ENCODE measurements around the gene GPR37. TPM values are rescaled to one million over a fixed set of nuclear protein-coding genes. Genes with fewer than 3 reads are reported as not detected.

GPR37 gene
- total RNA-seq, 1 donor from 2014 or later, result not detected

DNA sequence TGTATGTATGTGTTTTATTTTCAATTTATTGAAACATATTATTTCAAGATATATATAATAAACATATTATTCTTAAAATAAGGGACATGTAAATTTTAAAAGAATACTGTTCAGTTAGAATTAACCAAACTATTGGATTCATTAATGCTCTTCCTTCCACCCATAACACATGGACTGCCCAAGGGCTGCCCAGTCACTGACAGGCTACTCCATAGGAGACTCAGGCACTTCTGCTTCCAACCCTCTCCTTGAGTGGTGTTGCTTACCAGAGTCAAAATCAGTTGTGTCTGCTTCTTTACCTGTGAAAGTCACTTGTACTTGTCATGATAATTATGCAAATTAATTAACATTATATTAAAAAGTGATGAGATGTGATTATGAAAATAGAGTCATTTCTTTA is 9.8 kb upstream of the GPR37 start:
- TF ChIP-seq, protein P1, sequence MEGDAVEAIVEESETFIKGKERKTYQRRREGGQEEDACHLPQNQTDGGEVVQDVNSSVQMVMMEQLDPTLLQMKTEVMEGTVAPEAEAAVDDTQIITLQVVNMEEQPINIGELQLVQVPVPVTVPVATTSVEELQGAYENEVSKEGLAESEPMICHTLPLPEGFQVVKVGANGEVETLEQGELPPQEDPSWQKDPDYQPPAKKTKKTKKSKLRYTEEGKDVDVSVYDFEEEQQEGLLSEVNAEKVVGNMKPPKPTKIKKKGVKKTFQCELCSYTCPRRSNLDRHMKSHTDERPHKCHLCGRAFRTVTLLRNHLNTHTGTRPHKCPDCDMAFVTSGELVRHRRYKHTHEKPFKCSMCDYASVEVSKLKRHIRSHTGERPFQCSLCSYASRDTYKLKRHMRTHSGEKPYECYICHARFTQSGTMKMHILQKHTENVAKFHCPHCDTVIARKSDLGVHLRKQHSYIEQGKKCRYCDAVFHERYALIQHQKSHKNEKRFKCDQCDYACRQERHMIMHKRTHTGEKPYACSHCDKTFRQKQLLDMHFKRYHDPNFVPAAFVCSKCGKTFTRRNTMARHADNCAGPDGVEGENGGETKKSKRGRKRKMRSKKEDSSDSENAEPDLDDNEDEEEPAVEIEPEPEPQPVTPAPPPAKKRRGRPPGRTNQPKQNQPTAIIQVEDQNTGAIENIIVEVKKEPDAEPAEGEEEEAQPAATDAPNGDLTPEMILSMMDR (IDR thresholded peaks at IDR 0.05), result no peak
- Mint-ChIP-seq H3K9me3 (no peaks in the 10 kb centered on the region), H3K27me3 (no peaks in the 10 kb centered on the region), H3K4me3 (no peak overlapping the region), H3K36me3 (ENCODE audit: low read depth) (no peaks in the 10 kb centered on the region), H3K4me1 (no peaks in the 10 kb centered on the region), H3K27ac (no peak overlapping the region)
- CTCF ChIA-PET, result no interaction called here
- DNase-seq (no peak), ATAC-seq (ENCODE audit: low read depth) (no peak)
- intact Hi-C loops (cut with micrococcal nuclease), result no loop called here
- POLR2A ChIA-PET, result interaction anchor here (0.7 kb wide), 1 partner anchor 21 kb away, joined by 4 read pairs; no protein-coding TSS in a partner anchor

DNA sequence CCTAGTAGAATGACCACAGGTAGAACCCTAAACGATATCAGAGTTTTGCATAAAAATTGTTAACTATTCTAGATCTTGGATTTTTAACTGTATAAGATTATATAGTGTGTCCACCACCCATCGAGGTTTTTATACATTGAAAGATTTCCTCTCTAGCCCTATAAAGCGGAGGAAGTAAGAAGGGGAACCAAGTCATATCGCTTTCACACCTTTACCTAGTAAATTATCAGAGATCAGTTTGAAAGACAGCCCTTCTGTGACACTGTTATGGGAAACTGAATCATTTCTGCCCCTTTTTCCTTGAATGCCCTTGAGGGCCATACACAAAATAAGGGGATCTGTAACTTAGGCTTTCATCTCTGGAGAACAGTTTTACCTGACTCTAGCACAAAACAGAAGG is 8.3 kb upstream of the GPR37 start:
- CTCF ChIA-PET, result no interaction called here
- intact Hi-C loops (cut with micrococcal nuclease), result no loop called here
- ATAC-seq (ENCODE audit: low read depth), result no peak
- Mint-ChIP-seq H3K27me3 (no peaks in the 10 kb centered on the region), H3K27ac (no peak overlapping the region), H3K4me1 (no peaks in the 10 kb centered on the region), H3K36me3 (ENCODE audit: low read depth) (no peaks in the 10 kb centered on the region), H3K4me3 (no peak overlapping the region), H3K9me3 (no peaks in the 10 kb centered on the region)
- no peak for DNase-seq
- POLR2A ChIA-PET, result no interaction called here
- TF ChIP-seq, protein P1 (IDR thresholded peaks at IDR 0.05), result no peak

DNA sequence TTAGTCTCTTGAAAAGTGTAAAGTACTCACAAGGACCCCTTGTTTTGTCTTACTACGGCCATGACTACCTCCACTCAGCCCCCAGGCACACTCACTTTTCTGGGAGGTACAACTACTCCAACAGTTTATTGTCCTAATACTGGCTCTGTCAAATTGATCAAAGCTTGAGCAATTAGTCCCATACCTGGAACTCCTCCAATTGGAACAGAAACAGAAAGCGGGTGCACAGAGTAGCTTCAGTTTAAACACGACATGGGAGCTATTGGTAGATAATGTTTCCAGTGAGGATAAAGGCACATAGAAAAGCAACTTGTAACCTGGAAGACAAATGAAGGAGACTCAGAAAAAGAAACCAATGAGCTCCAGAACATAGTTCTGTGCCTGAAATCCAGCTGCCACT is 7.7 kb upstream of the GPR37 start:
- intact Hi-C loops (cut with micrococcal nuclease), result no loop called here
- DNase-seq (no peak), ATAC-seq (ENCODE audit: low read depth) (no peak)
- TF ChIP-seq, protein P1 (IDR thresholded peaks at IDR 0.05), result no peak
- CTCF ChIA-PET, result no interaction called here
- no peak overlapping the region for H3K4me3 Mint-ChIP-seq
- no peaks in the 10 kb centered on the region for H3K27me3 Mint-ChIP-seq
- no peaks in the 10 kb centered on the region for H3K4me1 Mint-ChIP-seq
- H3K36me3 Mint-ChIP-seq (ENCODE audit: low read depth), result no peaks in the 10 kb centered on the region
- H3K27ac Mint-ChIP-seq, result no peak overlapping the region
- POLR2A ChIA-PET, result no interaction called here
- H3K9me3 Mint-ChIP-seq, result no peaks in the 10 kb centered on the region

DNA sequence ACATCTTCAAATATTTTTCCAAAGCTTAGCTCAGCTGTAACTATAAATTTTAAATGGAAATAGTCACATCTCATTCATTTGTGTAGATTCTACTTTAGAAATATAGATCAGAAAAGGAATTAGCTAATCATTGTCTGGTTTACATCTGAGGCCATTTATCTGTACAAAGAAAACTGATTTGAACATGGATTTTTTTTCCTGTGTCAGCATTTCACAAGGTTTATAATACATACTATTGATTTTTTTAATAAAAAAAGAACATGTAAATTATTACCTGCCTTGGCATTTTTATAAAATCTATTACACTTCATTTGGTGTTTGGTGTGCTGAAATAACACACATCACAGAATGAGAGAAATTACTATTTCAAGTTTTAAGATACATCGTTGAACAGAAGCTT is 3.5 kb upstream of the GPR37 start:
- POLR2A ChIA-PET, result no interaction called here
- H3K4me1 Mint-ChIP-seq, result peaks cover 13% of the 10 kb centered on the region
- no peaks in the 10 kb centered on the region for H3K9me3 Mint-ChIP-seq
- H3K4me3 Mint-ChIP-seq, result no peak overlapping the region
- intact Hi-C loops (cut with micrococcal nuclease), result no loop called here
- ATAC-seq (ENCODE audit: low read depth), result no peak
- no peak for DNase-seq
- CTCF ChIA-PET, result no interaction called here
- TF ChIP-seq, protein P1 (IDR thresholded peaks at IDR 0.05), result no peak
- no peaks in the 10 kb centered on the region for H3K36me3 Mint-ChIP-seq (ENCODE audit: low read depth)
- no peak overlapping the region for H3K27ac Mint-ChIP-seq
- peaks cover 17% of the 10 kb centered on the region for H3K27me3 Mint-ChIP-seq

DNA sequence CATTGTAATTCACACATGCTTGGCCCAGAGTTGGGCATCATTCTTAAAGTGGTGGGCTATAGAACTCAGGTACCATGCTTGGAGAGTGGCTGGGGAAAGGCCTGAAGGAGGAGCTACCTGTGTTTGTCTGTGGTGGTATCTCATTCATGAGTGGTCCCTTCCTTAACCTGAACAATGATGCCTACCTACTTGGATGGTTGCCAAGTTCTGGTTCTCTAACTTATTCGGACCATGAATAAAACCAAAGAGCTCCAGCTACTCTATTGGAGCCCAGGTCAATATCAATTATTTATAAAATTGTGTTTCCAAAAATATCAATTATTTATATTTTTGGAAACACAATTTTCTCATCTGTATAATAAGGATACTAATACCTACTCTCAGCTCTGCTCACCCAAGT is 2.9 kb upstream of the GPR37 start:
- no peaks in the 10 kb centered on the region for H3K9me3 Mint-ChIP-seq
- H3K4me3 Mint-ChIP-seq, result no peak overlapping the region
- peaks cover 22% of the 10 kb centered on the region for H3K27me3 Mint-ChIP-seq
- H3K27ac Mint-ChIP-seq, result no peak overlapping the region
- intact Hi-C loops (cut with micrococcal nuclease), result no loop called here
- H3K4me1 Mint-ChIP-seq, result peaks cover 19% of the 10 kb centered on the region
- no peaks in the 10 kb centered on the region for H3K36me3 Mint-ChIP-seq (ENCODE audit: low read depth)
- POLR2A ChIA-PET, result no interaction called here
- CTCF ChIA-PET, result no interaction called here
- DNase-seq (no peak), ATAC-seq (ENCODE audit: low read depth) (no peak)
- TF ChIP-seq, protein P1 (IDR thresholded peaks at IDR 0.05), result no peak

Measured in activated B cell treated with CpG ODN at 0.5 μM for 24 hours (primary cell).